Endothelial cell (in vitro differentiated cells): ENCODE results near the gene ALDH18A1. TPM values are rescaled to one million over a fixed set of nuclear protein-coding genes. Genes with fewer than 3 reads are reported as not detected.

Source experiments
- DNase-seq: peaks from one replicate; pipeline ENCODE4 v3.0.0; 2021; ENCODE audit warnings: low spot score
- H3K27ac Mint-ChIP-seq: one replicate; pipeline ENCODE4 v1.8.0; 2021; ENCODE audit warnings: mixed read lengths, inconsistent platforms; ENCODE audit not compliant: unreplicated experiment
- H3K27me3 Mint-ChIP-seq: one replicate; pipeline ENCODE4 v1.8.0; 2021; ENCODE audit warnings: mild to moderate bottlenecking, moderate library complexity, mixed read lengths, inconsistent platforms; ENCODE audit not compliant: unreplicated experiment
- H3K36me3 Mint-ChIP-seq: one replicate; pipeline ENCODE4 v1.8.0; 2021; ENCODE audit warnings: mild to moderate bottlenecking, low read depth, mixed read lengths, inconsistent platforms; ENCODE audit not compliant: unreplicated experiment
- H3K4me1 Mint-ChIP-seq: one replicate; pipeline ENCODE4 v1.8.0; 2021; ENCODE audit warnings: mild to moderate bottlenecking, mixed read lengths, inconsistent platforms; ENCODE audit not compliant: unreplicated experiment
- H3K4me3 Mint-ChIP-seq: one replicate; pipeline ENCODE4 v1.8.0; 2021; ENCODE audit warnings: mild to moderate bottlenecking, mixed read lengths, inconsistent platforms; ENCODE audit not compliant: unreplicated experiment
- H3K9me3 Mint-ChIP-seq: one replicate; pipeline ENCODE4 v1.8.0; 2021; ENCODE audit warnings: mixed read lengths, inconsistent platforms; ENCODE audit not compliant: unreplicated experiment
- total RNA-seq: library from RNA; stranded (reverse); fragmentation: NEBNext Ultra II Directional; extraction: Animal tissue kit (Norgen Biotek cat#: 25700); gene quantifications from one replicate; pipeline ENCODE4 v1.2.1, GENCODE V29; 2021; ENCODE audit not compliant: unreplicated experiment
- TF ChIP-seq, protein P1 (sequence below): fragments of 200-600 bp; sonication (generic); IDR thresholded peaks from one replicate; pipeline ENCODE4 v1.5.0; 2021; ENCODE audit warnings: antibody characterized with exemption; ENCODE audit not compliant: unreplicated experiment

ALDH18A1 gene
- total RNA-seq, 1 donor from 2014 or later = 52.0 TPM

DNA sequence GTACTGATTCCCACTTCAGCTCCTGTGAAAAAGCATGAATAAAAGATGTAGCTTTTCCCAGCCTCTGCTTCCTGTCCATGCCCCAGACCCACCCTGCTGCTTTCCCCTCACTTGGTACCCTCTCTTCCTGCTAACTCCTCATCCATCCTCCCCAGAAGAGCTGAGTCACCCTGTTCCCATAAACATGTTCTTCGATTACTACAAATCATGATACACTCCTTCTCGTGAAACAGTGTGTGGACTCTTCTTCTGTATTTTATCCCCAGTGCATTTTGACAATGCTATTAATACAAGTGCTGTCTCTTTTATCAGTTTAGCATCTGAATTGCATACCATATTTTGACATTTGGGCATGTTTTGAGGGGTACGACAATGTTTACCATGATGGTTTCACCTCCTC, 49.6 kb downstream of the ALDH18A1 start:
- peaks cover 4% of the 10 kb centered on the region for H3K27me3 Mint-ChIP-seq
- H3K9me3 Mint-ChIP-seq = no peaks in the 10 kb centered on the region
- H3K4me1 Mint-ChIP-seq = peaks cover 17% of the 10 kb centered on the region
- H3K4me3 Mint-ChIP-seq = no peak overlapping the region
- TF ChIP-seq, protein P1, sequence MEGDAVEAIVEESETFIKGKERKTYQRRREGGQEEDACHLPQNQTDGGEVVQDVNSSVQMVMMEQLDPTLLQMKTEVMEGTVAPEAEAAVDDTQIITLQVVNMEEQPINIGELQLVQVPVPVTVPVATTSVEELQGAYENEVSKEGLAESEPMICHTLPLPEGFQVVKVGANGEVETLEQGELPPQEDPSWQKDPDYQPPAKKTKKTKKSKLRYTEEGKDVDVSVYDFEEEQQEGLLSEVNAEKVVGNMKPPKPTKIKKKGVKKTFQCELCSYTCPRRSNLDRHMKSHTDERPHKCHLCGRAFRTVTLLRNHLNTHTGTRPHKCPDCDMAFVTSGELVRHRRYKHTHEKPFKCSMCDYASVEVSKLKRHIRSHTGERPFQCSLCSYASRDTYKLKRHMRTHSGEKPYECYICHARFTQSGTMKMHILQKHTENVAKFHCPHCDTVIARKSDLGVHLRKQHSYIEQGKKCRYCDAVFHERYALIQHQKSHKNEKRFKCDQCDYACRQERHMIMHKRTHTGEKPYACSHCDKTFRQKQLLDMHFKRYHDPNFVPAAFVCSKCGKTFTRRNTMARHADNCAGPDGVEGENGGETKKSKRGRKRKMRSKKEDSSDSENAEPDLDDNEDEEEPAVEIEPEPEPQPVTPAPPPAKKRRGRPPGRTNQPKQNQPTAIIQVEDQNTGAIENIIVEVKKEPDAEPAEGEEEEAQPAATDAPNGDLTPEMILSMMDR = no peak
- no peak for DNase-seq
- no peak overlapping the region for H3K27ac Mint-ChIP-seq
- peaks cover 15% of the 10 kb centered on the region for H3K36me3 Mint-ChIP-seq

DNA sequence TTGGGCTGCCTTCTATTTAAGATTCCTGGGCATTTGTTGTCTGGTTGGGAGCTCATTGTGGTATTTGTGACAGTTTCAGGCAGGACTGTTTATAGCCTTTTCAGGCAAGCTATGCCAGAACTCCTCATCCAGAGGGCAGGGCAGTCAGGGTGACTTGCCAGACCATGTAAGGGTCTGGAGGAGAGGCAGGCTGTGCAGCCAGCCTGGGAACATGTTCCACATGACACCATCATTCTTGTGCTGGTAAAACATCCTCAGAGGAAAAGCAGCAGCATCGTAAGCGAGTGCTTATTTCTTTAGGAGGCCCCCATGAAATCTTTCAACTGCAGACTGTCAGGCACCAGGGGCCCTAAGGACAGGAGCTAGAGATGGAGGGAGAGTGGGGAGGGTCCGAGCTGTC, 51.3 kb downstream of the ALDH18A1 start:
- TF ChIP-seq, protein P1 = no peak
- Mint-ChIP-seq H3K27ac (no peak overlapping the region), H3K9me3 (no peaks in the 10 kb centered on the region), H3K4me3 (no peak overlapping the region), H3K36me3 (peaks cover 2% of the 10 kb centered on the region), H3K27me3 (peaks cover 5% of the 10 kb centered on the region), H3K4me1 (peaks cover 24% of the 10 kb centered on the region)
- DNase-seq = no peak

DNA sequence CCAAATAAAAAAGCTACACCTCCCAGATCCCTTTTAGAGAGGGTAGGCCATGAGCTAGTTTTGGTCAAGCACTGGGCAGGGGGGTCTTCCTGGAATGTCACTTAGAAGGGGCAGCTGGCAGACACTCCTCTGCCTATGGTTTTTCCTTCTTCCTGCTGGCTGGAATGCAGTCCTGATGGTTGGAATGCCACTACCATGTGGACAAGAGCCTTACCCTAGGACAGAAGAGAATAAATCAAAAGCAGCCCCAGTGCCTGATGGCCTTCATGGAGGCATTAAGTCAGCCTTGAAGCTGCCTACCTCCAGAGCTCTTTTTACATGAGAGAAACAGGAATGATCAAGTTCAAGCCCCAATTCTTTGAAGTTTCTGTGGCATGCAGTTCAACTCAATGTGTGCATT, 51.9 kb downstream of the ALDH18A1 start:
- Mint-ChIP-seq H3K27me3 (peaks cover 5% of the 10 kb centered on the region), H3K36me3 (no peaks in the 10 kb centered on the region), H3K4me1 (peaks cover 26% of the 10 kb centered on the region), H3K27ac (no peak overlapping the region), H3K9me3 (no peaks in the 10 kb centered on the region), H3K4me3 (no peak overlapping the region)
- no peak for DNase-seq
- TF ChIP-seq, protein P1 = no peak

DNA sequence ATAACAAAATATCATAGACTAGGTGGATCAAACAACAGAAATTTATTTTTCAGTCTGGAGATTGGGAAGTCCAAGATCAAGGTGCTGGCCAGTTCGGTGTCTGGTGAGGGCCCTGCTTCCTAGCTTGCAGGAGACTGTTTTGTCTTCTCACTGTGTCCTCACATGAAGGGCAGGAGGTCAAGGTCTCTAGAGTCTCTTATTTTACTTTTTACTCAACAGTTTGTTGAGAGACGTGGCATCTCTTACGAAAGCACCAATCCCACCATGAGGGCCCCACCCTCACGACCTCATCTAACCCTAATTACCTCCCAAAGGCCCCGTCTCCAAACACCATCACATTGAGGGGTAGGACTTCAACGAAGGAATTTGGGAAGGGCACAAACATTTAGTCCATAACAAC, 54.1 kb downstream of the ALDH18A1 start:
- no peak overlapping the region for H3K27ac Mint-ChIP-seq
- peaks cover 26% of the 10 kb centered on the region for H3K4me1 Mint-ChIP-seq
- H3K9me3 Mint-ChIP-seq = no peaks in the 10 kb centered on the region
- H3K4me3 Mint-ChIP-seq = no peak overlapping the region
- no peaks in the 10 kb centered on the region for H3K36me3 Mint-ChIP-seq
- no peak for DNase-seq
- peaks cover 5% of the 10 kb centered on the region for H3K27me3 Mint-ChIP-seq
- TF ChIP-seq, protein P1 = no peak

DNA sequence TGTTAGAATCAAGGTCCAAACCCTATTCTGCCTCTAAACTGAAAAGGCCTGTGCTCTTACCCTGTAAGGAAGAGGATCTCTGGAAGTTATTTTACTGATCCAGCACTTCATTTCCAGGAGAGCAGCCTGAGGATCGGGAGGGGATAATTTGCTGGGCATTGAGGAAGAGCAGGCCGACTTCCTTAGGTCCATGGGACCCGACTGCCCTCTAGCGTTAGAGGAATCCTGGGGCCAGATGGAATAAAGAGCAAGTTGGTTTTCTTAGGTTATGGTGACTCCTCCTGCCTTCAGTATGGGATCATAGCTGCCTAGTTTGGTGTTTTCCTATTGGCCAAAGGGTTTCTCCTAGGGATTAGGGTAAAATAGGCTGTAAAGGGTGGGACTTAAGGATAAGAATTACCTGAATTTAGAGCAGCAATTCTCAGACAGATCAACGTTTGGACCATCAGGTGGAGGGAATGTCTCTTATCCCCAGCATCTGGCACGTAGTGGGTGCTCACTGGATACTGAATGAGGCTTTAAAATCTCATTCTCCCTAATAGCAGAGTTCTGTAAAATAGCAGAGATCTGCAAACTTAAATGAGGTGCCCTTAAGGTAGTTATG, 55.3 kb downstream of the ALDH18A1 start:
- Mint-ChIP-seq H3K4me3 (no peak overlapping the region), H3K27me3 (peaks cover 5% of the 10 kb centered on the region), H3K36me3 (no peaks in the 10 kb centered on the region), H3K27ac (no peak overlapping the region), H3K9me3 (no peaks in the 10 kb centered on the region), H3K4me1 (peaks cover 22% of the 10 kb centered on the region)
- TF ChIP-seq, protein P1 = peak; percentile 77
- DNase-seq = peak; percentile 82
